ENCODE results near the gene ANXA9.

ANXA9 gene

GRCh38 chr1:151012684-151013471 lies 30.8 kb downstream of the ANXA9 start:
- TF ChIP-seq TAF1 (IDR thresholded peaks at IDR 0.05; ENCODE audit: borderline replicate concordance, insufficient read depth, low read length): no peak

- TF ChIP-seq POLR2AphosphoS5 (IDR thresholded peaks at IDR 0.05; ENCODE audit: low read depth, low read length) (no peak), FOXP2 (optimal IDR thresholded peaks at IDR 0.05; ENCODE audit: borderline replicate concordance, extremely low read depth, extremely low read length, insufficient read depth) (no peak), REST (IDR thresholded peaks at IDR 0.05; ENCODE audit: insufficient read depth in 1 of 2, low read depth in 2 of 2, low read length in 2 of 2) (no peak), TAF1 (IDR thresholded peaks at IDR 0.05; ENCODE audit: borderline replicate concordance, insufficient read depth, low read length) (no peak), SIN3A (IDR thresholded peaks at IDR 0.05; ENCODE audit: borderline replicate concordance, insufficient read depth, low read length) (no peak)
Measured at GRCh38 chr1:151013518-151013917, 31.4 kb downstream of the ANXA9 start.

GRCh38 chr1:151024540-151025146 lies 42.6 kb downstream of the ANXA9 start:
- TF ChIP-seq POLR2AphosphoS5 (IDR thresholded peaks at IDR 0.05; ENCODE audit: low read depth, low read length) (no peak), SIN3A (IDR thresholded peaks at IDR 0.05; ENCODE audit: borderline replicate concordance, insufficient read depth, low read length) (no peak), REST (IDR thresholded peaks at IDR 0.05; ENCODE audit: insufficient read depth in 1 of 2, low read depth in 2 of 2, low read length in 2 of 2) (no peak), TAF1 (IDR thresholded peaks at IDR 0.05; ENCODE audit: borderline replicate concordance, insufficient read depth, low read length) (no peak), FOXP2 (optimal IDR thresholded peaks at IDR 0.05; ENCODE audit: borderline replicate concordance, extremely low read depth, extremely low read length, insufficient read depth) (no peak)

- no peak for TF ChIP-seq REST (IDR thresholded peaks at IDR 0.05; ENCODE audit: insufficient read depth in 1 of 2, low read depth in 2 of 2, low read length in 2 of 2)
- TF ChIP-seq SIN3A (IDR thresholded peaks at IDR 0.05; ENCODE audit: borderline replicate concordance, insufficient read depth, low read length): no peak
- TF ChIP-seq POLR2AphosphoS5 (IDR thresholded peaks at IDR 0.05; ENCODE audit: low read depth, low read length): no peak
Measured at GRCh38 chr1:151026460-151026859, 44.4 kb downstream of the ANXA9 start.

GRCh38 chr1:151032164-151032563 lies 50.1 kb downstream of the ANXA9 start:
- TF ChIP-seq REST (IDR thresholded peaks at IDR 0.05; ENCODE audit: insufficient read depth in 1 of 2, low read depth in 2 of 2, low read length in 2 of 2) (no peak), SIN3A (IDR thresholded peaks at IDR 0.05; ENCODE audit: borderline replicate concordance, insufficient read depth, low read length) (no peak), POLR2AphosphoS5 (IDR thresholded peaks at IDR 0.05; ENCODE audit: low read depth, low read length) (no peak), TAF1 (IDR thresholded peaks at IDR 0.05; ENCODE audit: borderline replicate concordance, insufficient read depth, low read length) (no peak), FOXP2 (optimal IDR thresholded peaks at IDR 0.05; ENCODE audit: borderline replicate concordance, extremely low read depth, extremely low read length, insufficient read depth) (no peak)

All from PFSK-1 (cell line).